D721Med (cell line): ENCODE results near the gene SCN4A.
"Not testable (repeated sequence)": the region's sequence is repeated elsewhere in the genome, so short reads cannot be mapped to it uniquely, and the experiment has no call there.

Experiments
- DNase-seq: peaks from one replicate; pipeline ENCODE4 v3.0.0; 2011; ENCODE audit warnings: low spot score; ENCODE audit not compliant: insufficient read length
- FAIRE-seq: peaks from 2 replicates; lab custom pipeline; 2011; peaks lifted over from hg19 to GRCh38; lab: Jason Lieb, UNC
- TF ChIP-seq, protein P1 (sequence below): IDR thresholded peaks from 2 replicates; pipeline ENCODE4 v1.5.1; 2012; ENCODE audit warnings: mild to moderate bottlenecking, control low read depth; ENCODE audit not compliant: insufficient read depth; ENCODE audit errors: missing control alignments

Gene SCN4A

DNA sequence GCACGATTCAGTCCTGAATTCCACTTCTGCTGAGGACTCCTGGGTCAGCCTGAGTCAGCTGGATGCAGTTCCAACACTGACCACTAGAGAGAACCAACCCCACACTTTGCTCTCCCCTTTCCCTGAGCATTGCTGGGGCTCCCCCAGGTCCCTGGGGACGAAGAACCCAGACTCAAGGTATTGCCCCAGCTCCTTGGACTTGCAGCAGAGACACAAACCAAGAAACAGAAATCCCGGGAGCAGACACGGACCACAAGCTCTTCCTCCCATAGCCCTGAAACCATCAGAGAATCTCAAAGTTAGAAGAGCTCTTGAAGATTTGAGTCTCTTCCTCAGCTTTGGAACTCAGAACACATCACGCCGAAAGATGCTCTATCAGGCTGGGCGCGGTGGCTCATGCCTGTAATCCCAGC lies 53.4 kb downstream of the SCN4A start:
- TF ChIP-seq, protein P1, sequence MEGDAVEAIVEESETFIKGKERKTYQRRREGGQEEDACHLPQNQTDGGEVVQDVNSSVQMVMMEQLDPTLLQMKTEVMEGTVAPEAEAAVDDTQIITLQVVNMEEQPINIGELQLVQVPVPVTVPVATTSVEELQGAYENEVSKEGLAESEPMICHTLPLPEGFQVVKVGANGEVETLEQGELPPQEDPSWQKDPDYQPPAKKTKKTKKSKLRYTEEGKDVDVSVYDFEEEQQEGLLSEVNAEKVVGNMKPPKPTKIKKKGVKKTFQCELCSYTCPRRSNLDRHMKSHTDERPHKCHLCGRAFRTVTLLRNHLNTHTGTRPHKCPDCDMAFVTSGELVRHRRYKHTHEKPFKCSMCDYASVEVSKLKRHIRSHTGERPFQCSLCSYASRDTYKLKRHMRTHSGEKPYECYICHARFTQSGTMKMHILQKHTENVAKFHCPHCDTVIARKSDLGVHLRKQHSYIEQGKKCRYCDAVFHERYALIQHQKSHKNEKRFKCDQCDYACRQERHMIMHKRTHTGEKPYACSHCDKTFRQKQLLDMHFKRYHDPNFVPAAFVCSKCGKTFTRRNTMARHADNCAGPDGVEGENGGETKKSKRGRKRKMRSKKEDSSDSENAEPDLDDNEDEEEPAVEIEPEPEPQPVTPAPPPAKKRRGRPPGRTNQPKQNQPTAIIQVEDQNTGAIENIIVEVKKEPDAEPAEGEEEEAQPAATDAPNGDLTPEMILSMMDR, result peak; percentile 81
- FAIRE-seq (no peak), DNase-seq (peak; percentile 88)

DNA sequence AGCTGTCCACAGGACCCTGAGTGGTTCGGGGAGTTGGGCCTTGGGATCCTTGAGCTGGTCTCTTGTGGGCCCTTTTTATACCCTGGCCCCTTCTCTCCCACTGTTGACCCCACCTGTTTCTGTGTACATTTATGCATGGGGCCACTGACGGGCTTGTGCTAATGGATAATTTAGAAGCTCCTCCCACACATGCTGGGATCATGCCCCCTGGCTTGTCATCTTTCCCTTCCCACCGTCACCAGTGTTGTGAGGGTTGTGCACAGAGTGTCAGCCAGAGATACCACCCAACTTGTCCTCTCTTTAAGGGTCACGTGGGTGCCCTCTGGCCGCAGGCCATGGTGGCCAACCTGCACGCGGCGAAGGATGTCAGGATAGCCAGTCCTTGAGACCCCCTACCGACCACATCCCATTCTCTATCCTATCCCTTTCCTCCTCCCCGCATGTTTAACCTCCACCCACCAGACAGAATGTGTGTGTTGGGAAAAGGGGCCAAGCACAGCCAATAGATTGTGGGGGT lies 53.9 kb downstream of the SCN4A start, which contains the start of gene GH1:
TSS of gene GH1 (minus strand) at position 51 of the 517 bp plus-strand sequence. CDS start 63 bp downstream, outside the sequence.
- FAIRE-seq, result not testable (repeated sequence)

DNA sequence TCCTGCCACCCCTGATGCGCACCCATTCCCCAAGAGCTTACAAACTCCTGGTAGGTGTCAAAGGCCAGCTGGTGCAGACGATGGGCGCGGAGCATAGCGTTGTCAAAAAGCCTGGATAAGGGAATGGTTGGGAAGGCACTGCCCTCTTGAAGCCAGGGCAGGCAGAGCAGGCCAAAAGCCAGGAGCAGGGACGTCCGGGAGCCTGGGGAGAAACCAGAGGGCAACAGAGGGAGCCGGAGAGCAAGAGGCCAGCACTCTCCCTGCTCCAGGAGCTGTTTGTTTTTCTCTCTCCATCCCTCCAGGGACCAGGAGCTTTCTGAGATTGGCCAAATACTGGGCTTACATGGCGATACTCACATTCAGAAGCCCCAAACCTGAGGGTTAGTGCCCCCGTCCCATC lies 54.4 kb downstream of the SCN4A start:
- no peak for FAIRE-seq
- DNase-seq, result no peak
- TF ChIP-seq, protein P1, result no peak

More for the DNA sequence above, 53.9 kb downstream of the SCN4A start, which contains the start of gene GH1:
- DNase-seq, result not testable (repeated sequence)

DNA sequence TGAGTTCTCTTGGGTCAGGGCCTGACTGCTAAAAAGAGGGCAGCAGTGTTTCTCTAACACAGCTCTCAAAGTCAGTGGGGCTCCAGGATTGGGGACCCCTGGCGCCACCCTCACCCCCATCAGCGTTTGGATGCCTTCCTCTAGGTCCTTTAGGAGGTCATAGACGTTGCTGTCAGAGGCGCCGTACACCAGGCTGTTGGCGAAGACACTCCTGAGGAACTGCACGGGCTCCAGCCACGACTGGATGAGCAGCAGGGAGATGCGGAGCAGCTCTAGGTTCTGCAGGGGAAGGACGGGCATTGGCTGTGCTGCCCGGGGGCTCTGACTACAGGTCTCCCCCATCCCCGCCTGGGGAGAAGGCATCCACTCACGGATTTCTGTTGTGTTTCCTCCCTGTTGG lies 55.1 kb downstream of the SCN4A start:
- TF ChIP-seq, protein P1, result no peak
- DNase-seq (no peak), FAIRE-seq (no peak)

DNA sequence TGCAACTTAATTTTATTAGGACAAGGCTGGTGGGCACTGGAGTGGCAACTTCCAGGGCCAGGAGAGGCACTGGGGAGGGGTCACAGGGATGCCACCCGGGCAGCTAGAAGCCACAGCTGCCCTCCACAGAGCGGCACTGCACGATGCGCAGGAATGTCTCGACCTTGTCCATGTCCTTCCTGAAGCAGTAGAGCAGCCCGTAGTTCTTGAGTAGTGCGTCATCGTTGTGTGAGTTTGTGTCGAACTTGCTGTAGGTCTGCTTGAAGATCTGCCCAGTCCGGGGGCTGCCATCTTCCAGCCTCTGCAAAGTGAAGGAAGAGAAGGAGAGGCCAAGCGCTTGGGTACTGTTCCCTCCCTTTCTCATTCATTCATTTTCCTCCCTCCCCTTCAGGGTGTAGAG lies 55.5 kb downstream of the SCN4A start:
- FAIRE-seq, DNase-seq: not testable (repeated sequence)

DNA sequence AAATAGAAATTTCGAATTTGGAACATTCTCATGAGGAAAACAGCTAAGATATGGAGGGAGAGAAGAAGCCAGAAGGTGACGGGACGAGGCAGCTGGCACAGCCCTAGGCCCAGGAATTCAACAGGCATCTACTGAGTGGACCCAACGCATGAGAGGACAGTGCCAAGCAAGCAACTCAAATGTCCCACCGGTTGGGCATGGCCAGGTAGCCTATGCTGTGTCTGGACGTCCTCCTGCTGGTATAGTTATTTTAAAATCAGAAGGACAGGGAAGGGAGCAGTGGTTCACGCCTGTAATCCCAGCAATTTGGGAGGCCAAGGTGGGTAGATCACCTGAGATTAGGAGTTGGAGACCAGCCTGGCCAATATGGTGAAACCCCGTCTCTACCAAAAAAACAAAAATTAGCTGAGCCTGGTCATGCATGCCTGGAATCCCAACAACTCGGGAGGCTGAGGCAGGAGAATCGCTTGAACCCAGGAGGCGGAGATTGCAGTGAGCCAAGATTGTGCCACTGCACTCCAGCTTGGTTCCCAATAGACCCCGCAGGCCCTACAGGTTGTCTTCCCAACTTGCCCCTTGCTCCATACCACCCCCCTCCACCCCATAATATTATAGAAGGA lies 56.0 kb downstream of the SCN4A start:
- DNase-seq (no peak), FAIRE-seq (no peak)
- TF ChIP-seq, protein P1, result no peak

DNA sequence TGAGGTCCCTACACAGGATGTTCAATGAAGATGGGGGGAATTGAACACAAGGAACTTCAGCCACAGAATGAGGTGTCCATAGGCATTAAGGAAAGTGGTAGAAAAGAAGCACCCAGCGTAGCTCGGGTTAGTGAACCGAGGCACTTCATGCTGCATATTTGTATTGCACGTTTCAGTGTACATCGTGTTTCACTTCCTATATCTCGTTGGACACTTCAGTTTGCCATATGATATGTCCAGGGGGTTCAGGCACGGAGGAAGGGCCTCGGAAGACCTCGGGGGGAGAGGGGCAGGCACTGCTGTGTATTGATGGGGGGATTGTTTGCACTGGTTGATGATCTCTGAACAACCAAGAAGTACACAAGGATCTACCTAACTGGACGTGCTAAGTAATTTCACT lies 57.0 kb downstream of the SCN4A start:
- FAIRE-seq, DNase-seq: not testable (repeated sequence)

DNA sequence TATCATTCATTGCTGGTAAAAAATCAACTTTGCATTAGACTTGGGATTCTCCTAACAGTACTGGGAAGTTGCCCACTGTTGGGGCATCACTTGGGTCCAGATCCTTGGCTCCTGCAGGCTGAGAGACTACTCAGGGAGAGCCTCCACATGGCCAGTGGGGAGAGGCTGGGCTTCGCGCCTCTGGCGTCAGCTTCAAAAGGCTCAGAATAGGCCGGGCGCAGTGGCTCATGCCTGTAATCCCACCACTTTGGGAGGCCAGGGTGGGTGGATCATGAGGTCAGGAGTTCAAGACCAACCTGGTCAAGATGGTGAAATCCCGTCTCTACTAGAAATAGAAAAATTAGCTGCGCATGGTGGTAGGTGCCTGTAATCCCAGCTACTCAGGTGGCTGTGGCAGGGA lies 58.2 kb downstream of the SCN4A start:
- DNase-seq, result no peak
- no peak for FAIRE-seq
- TF ChIP-seq, protein P1, result no peak
